Spinal cord (tissue), 10 donors: Measurements from ENCODE around the gene SALL2. TPM values are rescaled to one million over a fixed set of nuclear protein-coding genes. Genes with fewer than 3 reads are reported as not detected.

Experiments used
- DNase-seq, 6 donors: peaks; one replicate each; pipeline versions ENCODE4 v3.0.0 to v3.0.0-alpha.2; 2013 to 2015; ENCODE audit warnings: low spot score in 6 of 6, low read depth in 4 of 6
- H3K27ac ChIP-seq: one replicate; pipeline ENCODE4 v1.5.1; 2013; ENCODE audit warnings: low read depth, low read length, control low read depth
- H3K27me3 ChIP-seq: one replicate; pipeline ENCODE4 v1.6.1; 2013; ENCODE audit warnings: low read length; ENCODE audit not compliant: control insufficient read depth, insufficient read depth
- H3K36me3 ChIP-seq: one replicate; pipeline ENCODE4 v1.6.1; 2013; ENCODE audit warnings: low read length; ENCODE audit not compliant: control insufficient read depth, insufficient read depth
- H3K4me1 ChIP-seq: one replicate; pipeline ENCODE4 v1.6.1; 2013; ENCODE audit warnings: low read length; ENCODE audit not compliant: control insufficient read depth, insufficient read depth
- H3K4me3 ChIP-seq: one replicate; pipeline ENCODE4 v1.5.1; 2013; ENCODE audit warnings: low read depth, low read length, control low read depth
- H3K9me3 ChIP-seq: one replicate; pipeline ENCODE4 v1.6.1; 2013; ENCODE audit warnings: low read length; ENCODE audit not compliant: control insufficient read depth, insufficient read depth
- WGBS: methylation state at CpG from one replicate; pipeline ENCODE4 v1.1.5; 2013; ENCODE audit warnings: missing lambda C conversion rate; ENCODE audit not compliant: insufficient coverage; 5-methylcytosine and 5-hydroxymethylcytosine counted together
- polyA plus RNA-seq, 2 donors: library from polyadenylated mRNA; unstranded; fragments of 120-200 nt; gene quantifications; one replicate each; pipeline ENCODE4 v1.2.1, GENCODE V29; 2013; ENCODE audit not compliant: insufficient read length in 2 of 2
- total RNA-seq, 2 donors: library from RNA; depleted of rRNA in 1 of 2; stranded (reverse); fragments of 120-200 nt in 1 of 2; fragments of >200 nt in 1 of 2; gene quantifications; one replicate each; pipeline versions ENCODE4 v1.2.3 to v1.2.4, GENCODE V29; 2013 to 2014
- donor health status: healthy.

The SALL2 gene
- total and polyA plus RNA-seq, 4 donors = 36.9 to 158 (median 84.0) TPM

GRCh38 chr14:21514341-21514740 lies 11.8 kb downstream of the SALL2 start:
- H3K27me3 ChIP-seq = no peaks in the 10 kb centered on the region
- H3K36me3 ChIP-seq = peaks cover 4% of the 10 kb centered on the region
- 100% methylated on average over 1 of the region's 1 CpG for WGBS
- no peak overlapping the region for H3K4me3 ChIP-seq
- H3K9me3 ChIP-seq = no peaks in the 10 kb centered on the region
- peaks cover 13% of the 10 kb centered on the region for H3K4me1 ChIP-seq
- no peak overlapping the region for H3K27ac ChIP-seq
- DNase-seq = no peak

DNA sequence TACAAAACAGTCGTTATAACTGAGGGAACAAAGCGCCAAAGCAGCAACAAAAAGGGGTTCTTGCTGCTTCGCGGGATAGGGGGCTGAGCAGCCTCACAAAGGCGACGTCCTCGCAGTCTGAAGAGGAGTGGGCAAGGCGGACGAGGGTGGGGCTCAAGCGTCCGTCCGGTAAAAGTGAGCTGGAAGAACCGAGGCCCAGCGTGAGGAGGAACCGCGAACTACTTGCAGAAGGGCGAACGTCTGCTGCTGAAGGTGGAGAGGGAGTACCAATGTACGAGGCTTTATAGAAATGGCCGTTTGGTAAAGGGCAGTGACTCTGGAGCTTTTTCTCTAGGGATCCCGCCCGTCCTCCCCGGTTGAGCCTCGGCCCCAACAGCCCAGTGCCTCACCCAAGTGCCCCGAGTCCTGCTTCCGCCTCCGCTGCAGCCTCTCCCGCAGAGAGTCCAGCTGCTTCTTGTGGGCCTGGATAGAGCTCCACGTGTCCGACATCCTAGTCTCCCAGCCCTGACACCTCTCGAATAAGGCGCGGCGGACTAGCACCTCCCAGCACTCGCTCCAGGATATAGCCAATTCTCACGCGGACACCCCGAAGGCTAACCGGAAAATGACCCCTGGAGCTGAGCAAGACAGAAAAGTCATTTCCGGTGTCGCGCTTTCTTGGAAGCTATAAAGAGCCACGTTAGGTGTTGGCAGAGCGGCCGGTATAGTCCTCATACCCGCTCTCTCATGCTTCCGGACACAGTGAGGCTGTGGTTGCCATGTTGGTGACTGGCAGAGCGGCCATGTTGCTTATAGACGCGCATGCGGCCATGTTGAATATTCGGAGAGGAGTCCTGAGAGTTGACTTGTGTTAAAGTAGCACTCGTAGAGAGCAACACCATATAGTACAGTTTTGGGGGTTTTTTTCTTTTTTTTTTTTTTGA lies 15.2 kb downstream of the SALL2 start, which contains the start of gene METTL3:
TSS of gene METTL3 (minus strand) at position 606 of the 923 bp plus-strand sequence. CDS start at position 489, 117 bp downstream.
- Histone ChIP-seq H3K4me3 (peak within 1 kb of the TSS; percentile 96), H3K9me3 (no peaks in the 10 kb centered on the region), H3K27me3 (no peaks in the 10 kb centered on the region), H3K27ac (peak within 1 kb of the TSS; percentile 93), H3K4me1 (peaks cover 18% of the 10 kb centered on the region), H3K36me3 (peaks cover 15% of the 10 kb centered on the region)
- 0% methylated on average over 52 of the region's 53 CpGs for WGBS
- peak; percentile 95 to 100 (median 99) for DNase-seq

- Histone ChIP-seq H3K36me3 (peaks cover 15% of the 10 kb centered on the region), H3K4me3 (no peak overlapping the region)
Observed at GRCh38 chr14:21509432-21510143, 16.6 kb downstream of the SALL2 start.

GRCh38 chr14:21506557-21506956 lies 19.6 kb downstream of the SALL2 start:
- Histone ChIP-seq H3K4me3 (no peak overlapping the region), H3K27me3 (no peaks in the 10 kb centered on the region), H3K4me1 (peaks cover 13% of the 10 kb centered on the region), H3K36me3 (peaks cover 26% of the 10 kb centered on the region), H3K9me3 (no peaks in the 10 kb centered on the region), H3K27ac (no peak overlapping the region)
- no CpG with 5 or more reads among the region's 2 CpGs for WGBS
- DNase-seq = no peak

More at GRCh38 chr14:21509432-21510143, 16.6 kb downstream of the SALL2 start:
- Histone ChIP-seq H3K27ac (no peak overlapping the region), H3K9me3 (no peaks in the 10 kb centered on the region), H3K4me1 (peaks cover 18% of the 10 kb centered on the region), H3K27me3 (no peaks in the 10 kb centered on the region)
- WGBS = 75% methylated on average over 1 of the region's 6 CpGs
- no peak for DNase-seq

DNA sequence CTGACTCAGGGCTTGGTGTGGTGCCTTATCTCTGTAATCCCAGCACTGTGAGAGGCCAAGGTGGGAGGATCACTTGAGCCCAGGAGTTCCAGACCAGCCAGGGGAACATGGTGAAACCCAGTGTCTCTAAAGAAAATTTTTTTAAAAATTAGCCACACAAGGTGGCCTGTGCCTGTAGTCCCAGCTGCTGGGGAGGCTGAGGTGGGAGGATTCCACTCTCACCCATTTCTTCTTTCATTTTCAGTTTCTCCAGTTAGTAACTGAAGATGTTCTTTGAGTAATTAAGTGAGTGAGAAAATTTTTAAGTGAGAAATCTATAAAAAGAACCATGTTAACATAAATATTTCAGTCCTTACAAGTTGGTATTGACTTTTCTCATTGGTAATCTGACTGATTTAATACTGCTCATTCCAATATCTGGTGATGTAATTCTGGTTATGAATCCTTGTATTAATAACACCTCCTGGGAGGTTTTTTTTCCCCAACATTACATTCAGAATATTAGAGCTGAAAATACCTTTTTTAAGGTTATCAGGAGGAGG lies 21.1 kb downstream of the SALL2 start:
- no peak for DNase-seq
- Histone ChIP-seq H3K4me1 (peaks cover 7% of the 10 kb centered on the region), H3K4me3 (no peak overlapping the region), H3K36me3 (peaks cover 30% of the 10 kb centered on the region), H3K27me3 (no peaks in the 10 kb centered on the region), H3K9me3 (no peaks in the 10 kb centered on the region), H3K27ac (no peak overlapping the region)

DNA sequence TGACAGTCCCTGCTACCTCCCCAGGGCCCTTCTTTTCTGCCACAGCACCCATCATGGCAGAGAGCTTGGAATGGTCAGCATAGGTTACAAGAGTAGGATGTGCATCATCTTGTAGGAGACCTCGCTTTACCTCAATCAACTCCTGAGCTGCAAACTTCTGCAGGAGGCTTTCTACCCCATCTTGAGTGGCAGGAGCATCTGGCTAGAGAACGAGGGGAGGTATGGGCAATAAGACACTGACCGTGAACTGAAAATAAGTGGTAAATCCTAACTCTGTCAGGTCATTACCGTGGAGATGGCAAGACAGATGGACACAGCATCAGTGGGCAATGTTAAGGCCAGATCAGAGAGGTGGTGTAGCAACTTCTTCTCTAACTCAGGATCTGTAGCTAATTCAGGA lies 22.8 kb downstream of the SALL2 start:
- Histone ChIP-seq H3K4me1 (no peaks in the 10 kb centered on the region), H3K27me3 (no peaks in the 10 kb centered on the region), H3K27ac (no peak overlapping the region), H3K4me3 (no peak overlapping the region), H3K36me3 (peaks cover 26% of the 10 kb centered on the region), H3K9me3 (no peaks in the 10 kb centered on the region)
- WGBS = 100% methylated on average over 2 of the region's 4 CpGs
- DNase-seq = no peak

DNA sequence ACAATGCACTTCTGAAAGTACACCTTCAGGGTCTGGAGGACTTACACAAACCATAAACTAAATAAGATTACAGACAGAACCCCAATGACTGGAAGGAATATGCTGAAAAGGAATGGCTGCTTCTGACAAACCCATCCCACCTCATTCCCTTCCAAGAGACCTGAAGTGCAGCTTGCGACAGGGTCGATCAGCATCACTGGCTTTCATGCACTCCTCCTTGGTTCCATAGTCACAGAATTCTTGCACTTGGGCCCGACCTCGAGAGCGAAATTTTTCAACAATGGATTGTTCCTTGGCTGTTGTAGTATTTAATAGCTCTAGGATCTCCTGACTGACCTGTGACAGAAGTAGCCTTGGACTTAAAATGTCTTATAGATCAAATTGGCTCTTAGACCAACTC lies 24.6 kb downstream of the SALL2 start:
- H3K4me1 ChIP-seq = no peaks in the 10 kb centered on the region
- peaks cover 33% of the 10 kb centered on the region for H3K36me3 ChIP-seq
- no CpG with 5 or more reads among the region's 5 CpGs for WGBS
- no peak overlapping the region for H3K27ac ChIP-seq
- no peaks in the 10 kb centered on the region for H3K27me3 ChIP-seq
- H3K9me3 ChIP-seq = no peaks in the 10 kb centered on the region
- no peak for DNase-seq
- H3K4me3 ChIP-seq = no peak overlapping the region

DNA sequence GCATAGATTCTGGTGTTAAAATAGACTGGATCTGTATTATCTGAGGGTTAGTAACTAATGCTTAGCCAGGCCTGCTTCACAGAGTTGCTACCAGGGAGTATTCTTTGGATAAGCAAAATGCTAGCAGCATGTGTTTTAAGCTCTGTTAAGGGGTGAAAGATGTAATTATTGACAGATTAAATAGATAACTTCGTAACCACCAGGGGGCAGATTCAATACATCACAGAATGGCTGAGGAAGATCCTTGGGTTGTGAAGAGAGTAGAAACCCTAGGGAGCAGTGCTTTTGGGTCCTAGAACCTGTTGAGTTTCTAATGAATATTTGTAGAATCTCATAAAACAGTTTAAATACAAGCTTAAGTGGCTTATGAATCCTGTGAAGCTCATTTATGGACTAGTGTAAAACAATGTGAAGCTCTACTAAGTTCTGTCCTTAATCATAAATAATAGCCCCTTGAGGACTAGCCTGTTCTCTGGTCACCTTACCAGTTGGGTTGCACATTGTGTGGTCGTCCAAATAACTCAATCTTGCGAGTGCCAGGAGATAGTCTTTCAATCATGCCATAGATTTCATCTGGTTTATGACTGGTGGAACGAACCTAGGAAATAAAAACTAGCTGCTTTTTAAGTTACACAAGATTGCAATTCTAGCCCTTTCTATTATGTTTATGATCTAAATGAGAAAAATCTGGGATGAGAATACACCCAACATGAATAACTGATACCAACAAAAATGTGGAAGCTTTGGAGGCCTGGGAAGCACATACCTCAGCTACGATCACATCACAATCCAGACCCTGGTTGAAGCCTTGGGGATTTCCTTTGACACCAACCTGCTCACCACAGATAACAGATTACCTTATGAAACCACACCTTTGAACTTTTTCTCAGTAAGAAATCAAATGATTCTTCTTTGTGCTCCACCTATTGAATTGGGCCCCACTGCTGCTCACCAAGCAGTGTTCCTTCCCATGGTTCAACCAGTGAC lies 27.3 kb downstream of the SALL2 start:
- DNase-seq = peak in 3 of 6 donors; percentile 43 to 85 (median 81)
- 92% methylated on average over 1 of the region's 5 CpGs for WGBS
- no peak overlapping the region for H3K27ac ChIP-seq
- peaks cover 55% of the 10 kb centered on the region for H3K36me3 ChIP-seq
- no peaks in the 10 kb centered on the region for H3K27me3 ChIP-seq
- H3K9me3 ChIP-seq = no peaks in the 10 kb centered on the region
- no peaks in the 10 kb centered on the region for H3K4me1 ChIP-seq
- no peak overlapping the region for H3K4me3 ChIP-seq

GRCh38 chr14:21496453-21496852 lies 29.7 kb downstream of the SALL2 start:
- no peaks in the 10 kb centered on the region for H3K27me3 ChIP-seq
- H3K9me3 ChIP-seq = no peaks in the 10 kb centered on the region
- no peak overlapping the region for H3K4me3 ChIP-seq
- no peak for DNase-seq
- no peak overlapping the region for H3K27ac ChIP-seq
- peaks cover 66% of the 10 kb centered on the region for H3K36me3 ChIP-seq
- WGBS = 100% methylated on average over 1 of the region's 2 CpGs
- no peaks in the 10 kb centered on the region for H3K4me1 ChIP-seq
